GM21737 (cell line): ENCODE data around the gene SLC29A3.
"Not testable (repeated sequence)": the region's sequence is repeated elsewhere in the genome, so short reads cannot be mapped to it uniquely, and the experiment has no call there.

ENCODE experiments used
- ATAC-seq: cut with Tn5 transposase; IDR thresholded peaks from one replicate; pipeline ENCODE4 v1.9.1; 2021; ENCODE audit warnings: mild to moderate bottlenecking, moderate library complexity; ENCODE audit not compliant: unreplicated experiment

The SLC29A3 gene

GRCh38 chr10:71319042-71319799 lies at the start of gene SLC29A3:
Gene SLC29A3, plus strand, starts transcription at chr10:71319259. Its CDS starts 51 bp downstream, at chr10:71319310.
- peak; percentile 76 for ATAC-seq

DNA sequence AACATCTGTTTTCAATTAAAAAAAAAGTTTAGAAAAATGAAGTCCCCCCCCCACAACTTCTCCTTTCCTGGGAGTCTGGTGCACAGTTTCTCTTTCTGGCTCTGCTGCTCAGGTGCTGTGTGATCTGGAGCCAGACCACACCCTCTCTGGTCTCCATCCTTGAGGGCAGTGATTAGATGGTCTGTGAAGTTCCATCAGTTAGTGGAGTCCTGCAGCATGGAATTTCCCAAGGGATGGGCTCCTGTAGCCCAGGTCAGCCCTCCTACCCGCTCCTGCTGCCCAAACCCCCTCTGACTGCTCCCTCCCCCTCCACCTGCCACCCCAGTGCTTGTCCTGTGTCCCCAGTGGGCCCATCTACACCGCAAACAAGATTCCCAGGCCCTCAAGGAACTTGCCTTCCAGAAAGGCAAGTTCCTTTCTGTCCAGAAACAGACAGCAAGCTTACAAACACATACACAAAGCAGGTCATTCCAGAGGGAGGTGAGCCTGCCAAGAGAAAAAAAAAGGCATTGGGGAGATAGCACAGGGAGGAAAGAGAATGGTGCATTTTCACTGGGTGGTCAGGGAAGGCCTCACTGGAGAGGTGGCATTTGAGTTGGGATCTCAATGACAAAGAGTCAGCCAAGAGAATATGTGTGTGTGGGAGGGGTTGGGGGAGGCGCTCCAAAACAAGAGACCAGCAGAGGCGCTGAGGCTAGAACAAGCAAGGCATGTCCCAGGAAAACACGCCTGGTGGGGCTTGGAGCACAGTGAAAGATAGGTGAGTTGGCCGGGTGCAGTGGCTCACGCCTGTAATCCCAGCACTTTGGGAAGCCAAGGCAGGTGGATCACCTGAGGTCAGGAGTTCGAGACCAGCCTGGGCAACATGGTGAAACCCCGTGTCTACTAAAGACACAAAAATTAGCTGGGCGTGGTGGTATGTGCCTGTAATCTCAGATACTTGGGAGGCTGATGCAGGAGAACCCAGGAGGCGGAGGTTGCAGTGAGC lies 49.5 kb upstream of the SLC29A3 start:
- no peak for ATAC-seq

GRCh38 chr10:71270301-71271220 lies 48.5 kb upstream of the SLC29A3 start:
- ATAC-seq, result no peak

DNA sequence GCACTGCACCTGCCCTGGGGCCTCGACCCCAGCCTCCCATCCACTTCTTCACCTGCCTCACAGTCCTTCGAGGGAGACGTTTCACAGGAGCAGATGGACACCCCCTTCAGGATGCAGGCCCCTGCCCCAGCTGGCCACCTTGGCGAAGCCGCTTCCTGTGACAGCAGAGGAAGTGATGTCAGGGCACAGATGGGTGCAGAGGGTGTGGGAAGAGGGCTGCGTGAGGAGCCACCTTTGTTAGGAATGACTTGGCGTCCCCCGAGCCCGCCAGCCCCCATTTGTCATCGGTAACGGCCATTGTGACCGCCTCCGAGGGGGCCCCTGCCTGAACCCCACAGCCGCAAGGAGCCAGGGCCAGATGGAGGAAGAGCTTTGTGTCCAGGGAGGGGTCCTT lies 47.4 kb upstream of the SLC29A3 start:
- no peak for ATAC-seq

GRCh38 chr10:71272056-71272771 lies 46.8 kb upstream of the SLC29A3 start:
- ATAC-seq, result no peak

DNA sequence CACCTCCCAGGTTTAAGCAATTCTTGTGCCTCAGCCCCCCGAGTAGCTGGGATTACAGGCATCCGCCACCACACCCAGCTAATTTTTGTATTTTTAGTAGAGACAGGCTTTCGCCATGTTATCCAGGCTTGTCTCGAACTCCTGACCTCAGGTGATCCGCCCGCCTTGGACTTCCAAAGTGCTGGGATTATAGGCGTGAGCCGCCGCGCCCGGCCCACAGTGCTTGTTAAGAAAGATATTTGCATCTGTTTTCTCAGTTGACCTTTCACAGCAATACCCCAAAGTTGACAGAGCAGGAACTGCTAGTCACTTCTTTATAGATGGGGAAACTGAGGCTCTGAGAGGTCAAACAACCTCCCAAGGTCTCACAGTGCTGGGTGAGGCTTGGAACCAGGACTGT lies 46.1 kb upstream of the SLC29A3 start:
- not testable (repeated sequence) for ATAC-seq

GRCh38 chr10:71273506-71273905 lies 45.6 kb upstream of the SLC29A3 start:
- no peak for ATAC-seq

GRCh38 chr10:71274901-71275796 lies 43.9 kb upstream of the SLC29A3 start:
- no peak for ATAC-seq

GRCh38 chr10:71276873-71277272 lies 42.2 kb upstream of the SLC29A3 start:
- ATAC-seq, result no peak

- no peak for ATAC-seq
Observed at GRCh38 chr10:71277914-71278665, 41.0 kb upstream of the SLC29A3 start.

DNA sequence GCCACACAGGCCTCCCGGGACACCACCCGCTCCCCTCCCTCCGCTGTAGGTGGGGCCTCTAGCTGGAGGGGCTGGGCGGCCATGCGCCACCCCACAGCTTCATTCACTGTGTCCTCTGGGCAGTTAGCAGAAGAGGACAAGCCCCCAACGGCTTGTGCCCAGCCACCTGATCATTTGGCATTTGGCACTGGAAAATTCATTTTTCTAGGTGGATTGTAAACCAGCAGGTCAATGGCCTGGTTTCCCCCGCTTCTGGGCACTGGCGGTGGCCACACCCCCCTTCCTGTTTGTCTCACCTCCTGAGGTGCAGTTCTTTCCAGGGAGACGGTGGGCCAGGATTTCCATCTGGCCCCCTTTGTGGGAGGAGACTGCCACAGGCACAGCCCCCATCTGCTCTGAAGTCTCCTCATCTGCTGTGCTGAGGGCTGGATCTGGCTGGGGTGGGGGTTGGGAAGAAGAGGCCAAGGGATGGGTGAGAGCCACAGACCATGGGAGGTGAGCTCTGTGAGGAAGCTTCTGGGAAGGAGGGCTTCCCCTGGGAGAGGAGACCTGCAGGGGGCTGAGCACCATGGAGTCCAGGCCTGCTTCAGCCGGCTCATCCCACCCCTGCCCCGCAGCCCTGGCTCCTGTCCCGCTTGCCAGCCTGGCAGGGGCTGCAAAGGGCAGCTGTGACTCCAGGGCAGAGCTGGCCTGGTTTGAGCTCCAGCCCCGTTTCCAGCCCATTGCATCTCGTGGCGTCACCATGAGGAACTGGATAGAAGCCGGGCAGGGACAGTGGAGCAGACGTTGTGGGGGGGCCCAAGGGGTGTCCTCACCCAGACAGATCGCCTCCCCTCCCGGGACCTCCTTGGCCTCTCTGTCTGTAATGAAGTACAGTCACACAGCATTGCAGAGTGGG lies 40.1 kb upstream of the SLC29A3 start:
- ATAC-seq, result no peak

GRCh38 chr10:71279590-71280170 lies 39.4 kb upstream of the SLC29A3 start:
- ATAC-seq, result no peak

DNA sequence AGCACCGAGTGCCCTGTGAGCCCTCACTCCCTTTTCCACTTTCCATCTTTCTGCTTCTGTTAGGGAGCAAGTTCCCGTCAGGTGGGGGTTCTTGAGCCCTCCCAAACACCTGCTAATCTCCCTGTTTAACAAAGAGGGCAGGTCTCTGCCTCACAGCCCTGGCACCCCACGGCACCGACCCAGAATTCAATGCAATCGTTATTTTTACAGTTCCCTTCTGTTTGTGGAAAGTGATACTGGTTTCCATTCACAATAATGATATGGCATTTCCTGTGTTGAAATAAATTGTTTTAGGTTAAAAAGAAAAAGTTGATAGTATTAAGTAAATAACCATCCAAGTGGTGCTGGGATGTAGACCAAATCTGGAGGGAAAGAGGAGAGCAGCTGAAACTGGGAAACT lies 38.8 kb upstream of the SLC29A3 start:
- ATAC-seq, result no peak

DNA sequence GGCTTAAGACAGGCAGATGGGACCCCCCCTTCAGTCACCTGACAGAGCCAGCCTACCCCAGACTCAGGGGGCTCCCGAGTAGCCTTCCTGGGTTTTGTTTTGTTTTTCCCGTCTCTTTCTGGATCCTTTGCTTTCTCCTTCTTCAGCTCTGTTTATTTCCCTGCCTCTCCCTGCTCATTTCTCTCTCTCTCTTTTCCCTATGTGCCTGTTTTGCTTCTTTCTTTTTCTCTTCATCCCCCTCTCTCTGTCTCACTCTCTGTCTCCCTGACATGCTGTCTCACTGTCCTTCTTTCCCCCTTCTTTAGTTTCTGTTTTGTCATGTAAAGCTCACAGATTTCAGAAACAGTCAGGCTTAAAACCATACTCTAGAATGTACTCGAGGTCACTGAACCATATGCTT lies 38.2 kb upstream of the SLC29A3 start:
- no peak for ATAC-seq

DNA sequence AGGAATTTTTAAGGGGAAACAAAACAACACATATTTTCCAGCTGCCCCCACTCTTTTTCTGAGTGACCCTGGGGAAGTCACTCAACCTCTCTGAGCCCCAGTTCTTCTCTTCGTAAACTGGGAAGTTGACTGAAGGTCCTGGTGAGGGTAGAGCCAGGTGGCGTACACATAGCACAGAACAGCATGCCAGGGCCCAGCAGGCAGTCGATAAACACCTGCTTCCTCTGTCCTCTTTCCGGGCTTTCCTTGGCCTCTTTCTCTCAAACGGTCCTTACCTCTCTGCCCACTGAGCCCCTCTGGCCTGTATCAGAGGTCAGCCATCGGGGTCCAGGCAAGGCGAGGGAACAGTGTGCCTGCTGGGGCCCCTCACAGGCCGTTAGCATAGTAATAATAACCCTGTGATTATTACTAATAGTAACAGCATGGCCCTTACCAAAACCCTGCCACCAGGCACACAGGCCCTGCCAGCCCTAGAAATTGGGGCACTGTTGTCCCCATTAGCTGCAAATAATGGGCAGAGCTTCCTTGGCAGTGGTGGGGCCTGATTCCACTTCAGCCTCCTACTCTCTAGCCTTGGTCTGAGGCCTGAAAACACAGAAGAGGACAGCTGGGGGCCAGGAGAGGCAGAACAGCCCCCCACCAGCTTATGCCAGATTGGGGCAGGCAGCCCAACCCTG lies 37.3 kb upstream of the SLC29A3 start:
- ATAC-seq, result no peak

DNA sequence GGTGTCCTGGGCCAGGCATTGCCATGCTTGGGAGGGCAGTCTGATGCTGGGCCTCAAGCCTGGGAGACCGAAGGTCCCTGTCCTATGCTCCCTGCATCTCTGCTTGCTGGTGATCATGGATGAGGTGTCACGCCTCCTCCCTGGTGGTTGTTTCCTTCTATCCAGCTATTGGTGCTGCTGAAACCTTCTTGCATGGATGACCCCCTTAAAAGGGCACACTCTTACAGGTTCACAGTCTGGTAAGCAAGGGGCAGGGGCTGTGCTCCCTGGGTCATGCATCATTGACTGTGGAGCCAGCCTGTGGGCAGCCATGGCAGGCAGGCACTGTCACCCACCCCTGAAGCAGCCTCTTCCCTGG lies 36.8 kb upstream of the SLC29A3 start:
- no peak for ATAC-seq

DNA sequence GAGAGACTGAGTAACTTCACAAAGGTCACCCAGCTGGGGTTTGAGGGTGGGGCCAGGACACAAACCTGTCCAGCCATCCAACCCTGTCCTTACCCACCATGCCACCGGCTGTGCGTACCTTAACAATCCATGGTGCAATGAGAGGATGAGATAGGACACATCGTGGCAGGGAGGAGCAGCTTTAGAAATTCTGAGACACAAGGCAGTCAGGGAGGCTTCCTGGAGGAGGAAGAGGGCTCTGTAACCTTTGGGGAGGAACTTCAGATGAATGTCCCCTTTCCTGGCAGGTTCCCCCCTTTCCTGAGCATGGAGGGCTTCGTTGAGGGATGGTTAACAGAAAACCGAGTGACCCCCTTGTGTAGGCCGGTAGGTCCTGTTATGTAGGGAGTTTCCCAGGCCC lies 35.6 kb upstream of the SLC29A3 start:
- ATAC-seq, result no peak
